ENCODE measurements around the gene HNRNPL. TPM values are rescaled to one million over a fixed set of nuclear protein-coding genes. Genes with fewer than 3 reads are reported as not detected.

Gene HNRNPL
- total and polyA plus RNA-seq, 9 of the 15 experiments (the other 6 are each of a cell fraction or from before 2014, with no cell fraction given), result 39.5 to 610 (median 299) TPM

DNA sequence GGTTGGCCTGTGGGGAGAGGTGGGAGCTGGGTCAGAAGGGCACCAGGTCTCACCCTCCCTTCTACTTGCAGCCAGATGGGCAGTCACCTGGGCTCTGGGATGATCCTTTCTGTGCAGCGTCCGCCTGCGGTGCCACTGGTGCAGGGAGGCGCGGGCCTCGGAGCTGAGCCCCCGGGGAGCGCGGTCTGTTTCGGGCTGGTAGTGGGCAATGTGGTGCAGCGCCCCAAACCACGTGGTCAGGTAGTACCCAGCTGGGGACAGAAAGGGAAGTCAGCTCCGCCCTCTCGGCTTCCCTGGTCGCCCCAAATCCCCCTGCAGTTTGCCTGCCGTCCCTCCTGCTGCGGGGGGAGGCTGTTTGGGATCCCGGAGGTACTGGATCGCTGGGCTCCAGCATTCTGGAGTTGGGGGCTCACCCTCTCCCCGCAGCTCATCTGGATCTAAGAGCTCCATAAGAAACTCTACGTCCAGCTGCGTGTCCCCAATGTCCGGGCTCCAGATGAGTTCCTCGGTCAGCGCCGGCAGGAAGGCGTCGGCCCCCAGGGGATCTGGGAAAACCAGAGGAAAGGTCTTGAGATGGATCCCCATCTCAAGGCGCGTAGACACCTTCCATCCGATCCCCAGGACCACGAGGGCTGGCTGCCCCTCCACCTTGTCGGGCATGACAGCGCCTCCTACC, 19.5 kb upstream of the HNRNPL start:
- Histone ChIP-seq H3K9me3 (replicated peaks; ENCODE audit: control insufficient read depth, insufficient read depth, low read depth, low read length) (no peaks in the 10 kb centered on the region), H4K20me1 (replicated peaks; ENCODE audit: control insufficient read depth, insufficient read depth, low read length) (no peaks in the 10 kb centered on the region), H3K4me1 (replicated peaks in 1 of 2; ENCODE audit: control insufficient read depth in 2 of 2, insufficient read depth in 2 of 2, low read length in 2 of 2) (peaks cover 0 to 32% of the 10 kb centered on the region in 2 experiments; a peak in 3 of 5 replicates), H3K27ac (ENCODE audit: extremely low read depth, low read depth, low read length) (no peak overlapping the region), H3K4me3 (no peak overlapping the region), H3K9me1 (ENCODE audit: control insufficient read depth, insufficient read depth, low read length) (no peaks in the 10 kb centered on the region), H2AFZ (ENCODE audit: low read depth, low read length) (no peak overlapping the region), H3K36me3 (ENCODE audit: control insufficient read depth, insufficient read depth, low read length) (no peaks in the 10 kb centered on the region), H3K79me2 (ENCODE audit: control insufficient read depth, insufficient read depth, low read length) (no peaks in the 10 kb centered on the region), H3K27me3 (ENCODE audit: control insufficient read depth in 2 of 2, insufficient read depth in 2 of 2, low read length in 2 of 2) (no peaks in the 10 kb centered on the region), H3K9ac (ENCODE audit: insufficient read depth in 1 of 2, low read depth in 2 of 2, low read length in 2 of 2) (no peak overlapping the region), H3K4me2 (ENCODE audit: insufficient read depth, low read length) (no peak overlapping the region)
- FAIRE-seq, result no peak
- TF ChIP-seq PRDM10 (IDR thresholded peaks at IDR 0.05; ENCODE audit: partially characterized antibody), result no peak
- TF ChIP-seq XRCC5 (IDR thresholded peaks at IDR 0.05; ENCODE audit: low read depth, low read length), result no peak
- no peak for TF ChIP-seq HDAC8 (tag; IDR thresholded peaks at IDR 0.05)
- TF ChIP-seq, protein P1, sequence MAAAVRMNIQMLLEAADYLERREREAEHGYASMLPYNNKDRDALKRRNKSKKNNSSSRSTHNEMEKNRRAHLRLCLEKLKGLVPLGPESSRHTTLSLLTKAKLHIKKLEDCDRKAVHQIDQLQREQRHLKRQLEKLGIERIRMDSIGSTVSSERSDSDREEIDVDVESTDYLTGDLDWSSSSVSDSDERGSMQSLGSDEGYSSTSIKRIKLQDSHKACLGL (CRISPR knock-in tag; IDR thresholded peaks at IDR 0.05; ENCODE audit: borderline replicate concordance, poor library complexity, severe bottlenecking), result no peak
- no peak for TF ChIP-seq ZNF253 (CRISPR knock-in tag; conservative IDR thresholded peaks at IDR 0.05)
- ATAC-seq, result no peak
- in situ Hi-C loops (cut with MboI) (no loop called here), intact Hi-C loops (cut with micrococcal nuclease) (no loop called here)
- WGBS (ENCODE audit: insufficient coverage, low coverage, missing lambda C conversion rate), result 87% methylated on average over 28 of the region's 34 CpGs
- ChIA-PET CTCF (ENCODE audit: low intra/inter-chr PET ratio) (no interaction called here), POLR2A (interaction anchor here (0.5 to 1.1 kb wide), 2 partner anchors 9 to 22 kb away, joined by 3 read pairs; no protein-coding TSS in a partner anchor)
- DNase-seq (ENCODE audit: extremely low read depth in 1 of 4, low spot score in 3 of 4), result no peak
- BruUV-seq (replicated peaks), result no TSS peak
